ENCODE data around the gene ACER2.

DNA sequence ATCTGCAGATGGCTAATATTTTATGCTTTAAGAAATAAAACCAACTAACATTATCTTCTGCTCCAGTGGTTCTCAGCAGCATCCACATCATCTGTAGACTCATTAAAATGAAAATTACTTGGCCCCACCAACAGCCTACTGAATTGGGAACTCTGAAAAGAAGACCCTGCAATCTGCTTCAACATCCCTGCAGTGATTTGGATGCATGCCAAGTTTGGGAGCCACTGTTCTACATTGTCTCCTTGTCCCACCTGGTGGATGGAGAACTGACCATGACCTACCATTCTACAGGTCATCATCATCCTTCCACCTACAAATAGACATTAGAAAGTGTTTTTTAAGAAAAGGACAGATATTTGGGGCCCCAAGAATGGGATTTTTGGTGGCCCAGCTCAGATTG, 71.1 kb downstream of the ACER2 start:
- TF ChIP-seq, protein P1, sequence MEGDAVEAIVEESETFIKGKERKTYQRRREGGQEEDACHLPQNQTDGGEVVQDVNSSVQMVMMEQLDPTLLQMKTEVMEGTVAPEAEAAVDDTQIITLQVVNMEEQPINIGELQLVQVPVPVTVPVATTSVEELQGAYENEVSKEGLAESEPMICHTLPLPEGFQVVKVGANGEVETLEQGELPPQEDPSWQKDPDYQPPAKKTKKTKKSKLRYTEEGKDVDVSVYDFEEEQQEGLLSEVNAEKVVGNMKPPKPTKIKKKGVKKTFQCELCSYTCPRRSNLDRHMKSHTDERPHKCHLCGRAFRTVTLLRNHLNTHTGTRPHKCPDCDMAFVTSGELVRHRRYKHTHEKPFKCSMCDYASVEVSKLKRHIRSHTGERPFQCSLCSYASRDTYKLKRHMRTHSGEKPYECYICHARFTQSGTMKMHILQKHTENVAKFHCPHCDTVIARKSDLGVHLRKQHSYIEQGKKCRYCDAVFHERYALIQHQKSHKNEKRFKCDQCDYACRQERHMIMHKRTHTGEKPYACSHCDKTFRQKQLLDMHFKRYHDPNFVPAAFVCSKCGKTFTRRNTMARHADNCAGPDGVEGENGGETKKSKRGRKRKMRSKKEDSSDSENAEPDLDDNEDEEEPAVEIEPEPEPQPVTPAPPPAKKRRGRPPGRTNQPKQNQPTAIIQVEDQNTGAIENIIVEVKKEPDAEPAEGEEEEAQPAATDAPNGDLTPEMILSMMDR (optimal IDR thresholded peaks at IDR 0.05 in 1 of 3, IDR thresholded peaks at IDR 0.05 in 1 of 3, conservative IDR thresholded peaks at IDR 0.05 in 1 of 3; ENCODE audit: extremely low read depth in 1 of 3, insufficient read depth in 2 of 3, low read length in 3 of 3): no peak
- no peak for TF ChIP-seq EZH2 (IDR thresholded peaks at IDR 0.05; ENCODE audit: low read length)

Data from keratinocyte (primary cell).